ENCODE measurements around the gene PLEKHO2.

- TF ChIP-seq CTCF (IDR thresholded peaks at IDR 0.05) (no peak), JUND (IDR thresholded peaks at IDR 0.05) (no peak)
These were observed 59.4 kb downstream of the PLEKHO2 start for GRCh38 chr15:64901141-64901540.
